DMS79 treated with DMSO at 0.1 percent for 48 hours (cell line): ENCODE measurements around the gene GABRG3.
A peak's percentile ranks its signal among the peaks of the same experiment; 100 is the strongest.

Experiments
- DNase-seq: peaks from one replicate; lab custom pipeline; 2025; lab: John Stamatoyannopoulos, UW

The GABRG3 gene

GRCh38 chr15:26970712-26971210, at the start of gene GABRG3:
Gene GABRG3 (plus strand): TSS chr15:26971181.
- DNase-seq = peak; percentile 57

GRCh38 chr15:26921433-26921832, 49.5 kb upstream of the GABRG3 start:
- no peak for DNase-seq

GRCh38 chr15:26926081-26926480, 44.9 kb upstream of the GABRG3 start:
- no peak for DNase-seq

- DNase-seq = no peak
Measured at GRCh38 chr15:26928051-26928450, 42.9 kb upstream of the GABRG3 start.

GRCh38 chr15:26929588-26929987, 41.4 kb upstream of the GABRG3 start:
- no peak for DNase-seq

GRCh38 chr15:26934848-26935247, 36.1 kb upstream of the GABRG3 start:
- DNase-seq = no peak

GRCh38 chr15:26935322-26935721, 35.7 kb upstream of the GABRG3 start:
- DNase-seq = no peak

- DNase-seq = no peak
Measured at GRCh38 chr15:26936502-26936901, 34.5 kb upstream of the GABRG3 start.

- no peak for DNase-seq
Measured at GRCh38 chr15:26937134-26937533, 33.8 kb upstream of the GABRG3 start.

- no peak for DNase-seq
Measured at GRCh38 chr15:26939398-26939797, 31.6 kb upstream of the GABRG3 start.

GRCh38 chr15:26941489-26941888, 29.5 kb upstream of the GABRG3 start:
- DNase-seq = no peak

- DNase-seq = no peak
Measured at GRCh38 chr15:26943866-26944265, 27.1 kb upstream of the GABRG3 start.

- no peak for DNase-seq
Measured at GRCh38 chr15:26945046-26945445, 25.9 kb upstream of the GABRG3 start.

- DNase-seq = no peak
Measured at GRCh38 chr15:26950001-26950400, 21.0 kb upstream of the GABRG3 start.

GRCh38 chr15:26954403-26954802, 16.6 kb upstream of the GABRG3 start:
- no peak for DNase-seq

- no peak for DNase-seq
Measured at GRCh38 chr15:26967719-26968269, 3.2 kb upstream of the GABRG3 start.

GRCh38 chr15:26968806-26969205, 2.2 kb upstream of the GABRG3 start:
- no peak for DNase-seq

GRCh38 chr15:26971271-26972018, 464 bp downstream of the GABRG3 start:
- no peak for DNase-seq

- DNase-seq = peak; percentile 53
Measured at GRCh38 chr15:26972636-26973035, 1.7 kb downstream of the GABRG3 start.

GRCh38 chr15:26974120-26974780, 3.3 kb downstream of the GABRG3 start:
- peak; percentile 88 for DNase-seq

- no peak for DNase-seq
Measured at GRCh38 chr15:26981492-26981891, 10.5 kb downstream of the GABRG3 start.

- DNase-seq = no peak
Measured at GRCh38 chr15:26983822-26984221, 12.8 kb downstream of the GABRG3 start.

- no peak for DNase-seq
Measured at GRCh38 chr15:26985050-26985449, 14.1 kb downstream of the GABRG3 start.
